H9 (cell line): Measurements from ENCODE around the gene LGALS7B. TPM values are rescaled to one million over a fixed set of nuclear protein-coding genes. Genes with fewer than 3 reads are reported as not detected.

ENCODE experiments used
- DNase-seq: peaks from one replicate; pipeline ENCODE4 v3.0.0-alpha.2; 2017
- H2AFZ ChIP-seq: one replicate; pipeline ENCODE4 v1.6.1; 2013; ENCODE audit warnings: mild to moderate bottlenecking, low read length, control low read depth, moderate library complexity
- H2AK5ac ChIP-seq: 2 replicates; pipeline ENCODE4 v1.6.1; 2013; ENCODE audit warnings: low read length, control low read depth, mixed read lengths; ENCODE audit not compliant: insufficient read length
- H2BK120ac ChIP-seq: one replicate; pipeline ENCODE4 v1.6.1; 2013; ENCODE audit warnings: low read depth, mild to moderate bottlenecking, low read length, control low read depth, inconsistent platforms; ENCODE audit not compliant: poor library complexity, severe bottlenecking
- H2BK12ac ChIP-seq: 2 replicates; pipeline ENCODE4 v1.6.1; 2013; ENCODE audit warnings: low read length, control low read depth, mixed read lengths, low read depth; ENCODE audit not compliant: insufficient read length
- H2BK15ac ChIP-seq: 2 replicates; pipeline ENCODE4 v1.6.1; 2013; ENCODE audit warnings: low read depth, low read length, control low read depth
- H2BK20ac ChIP-seq: one replicate; pipeline ENCODE4 v1.6.1; 2013; ENCODE audit warnings: low read depth, mild to moderate bottlenecking, low read length, control low read depth, inconsistent platforms; ENCODE audit not compliant: poor library complexity, severe bottlenecking
- H2BK5ac ChIP-seq: 2 replicates; pipeline ENCODE4 v1.6.1; 2013; ENCODE audit warnings: low read length, control low read depth, mixed read lengths; ENCODE audit not compliant: insufficient read length
- H3K14ac ChIP-seq: 2 replicates; pipeline ENCODE4 v1.6.1; 2013; ENCODE audit warnings: low read length, control low read depth; ENCODE audit not compliant: insufficient read depth
- H3K18ac ChIP-seq: 2 replicates; pipeline ENCODE4 v1.6.1; 2013; ENCODE audit warnings: low read depth, mild to moderate bottlenecking, mixed read lengths, low read length, control low read depth; ENCODE audit not compliant: insufficient read length
- H3K23ac ChIP-seq: 2 replicates; pipeline ENCODE4 v1.6.1; 2013; ENCODE audit warnings: low read length, control low read depth, mixed read lengths, low read depth; ENCODE audit not compliant: insufficient read length
- H3K23me2 ChIP-seq: 2 replicates; pipeline ENCODE4 v1.6.1; 2013; ENCODE audit warnings: low read depth, mild to moderate bottlenecking, mixed read lengths, low read length, control low read depth; ENCODE audit not compliant: insufficient read length, poor library complexity, severe bottlenecking
- H3K27ac ChIP-seq: 2 replicates; pipeline ENCODE4 v1.5.1; 2013; ENCODE audit warnings: low read length, control low read depth, mixed read lengths, low read depth; ENCODE audit not compliant: insufficient read length
- H3K27me3 ChIP-seq: 2 replicates; pipeline ENCODE4 v1.6.1; 2013; ENCODE audit warnings: low read length, control low read depth, inconsistent platforms; ENCODE audit not compliant: insufficient read depth
- H3K4ac ChIP-seq: 2 replicates; pipeline ENCODE4 v1.6.1; 2013; ENCODE audit warnings: low read depth, mild to moderate bottlenecking, control low read depth, inconsistent platforms, low read length, moderate library complexity
- H3K4me1 ChIP-seq: 2 replicates; pipeline ENCODE4 v1.6.1; 2013; ENCODE audit warnings: low read length, control low read depth, inconsistent platforms; ENCODE audit not compliant: insufficient read depth
- H3K4me2 ChIP-seq: 2 replicates; pipeline ENCODE4 v1.6.1; 2013; ENCODE audit warnings: low read length, control low read depth, mixed read lengths; ENCODE audit not compliant: insufficient read length, insufficient read depth
- H3K56ac ChIP-seq: 2 replicates; pipeline ENCODE4 v1.6.1; 2013; ENCODE audit warnings: low read depth, mild to moderate bottlenecking, mixed read lengths, low read length, control low read depth; ENCODE audit not compliant: insufficient read length
- H3K79me1 ChIP-seq: 2 replicates; pipeline ENCODE4 v1.6.1; 2013; ENCODE audit warnings: low read depth, mild to moderate bottlenecking, moderate library complexity, low read length, control low read depth, inconsistent platforms; ENCODE audit not compliant: insufficient read depth, poor library complexity, severe bottlenecking
- H3K79me2 ChIP-seq: 2 replicates; pipeline ENCODE4 v1.6.1; 2013; ENCODE audit warnings: low read length, control low read depth, inconsistent platforms; ENCODE audit not compliant: insufficient read depth
- H3K9ac ChIP-seq: 2 replicates; pipeline ENCODE4 v1.6.1; 2013; ENCODE audit warnings: low read length, control low read depth, mixed read lengths; ENCODE audit not compliant: insufficient read length; ENCODE audit errors: extremely low read depth
- H3K9me3 ChIP-seq: one replicate; pipeline ENCODE4 v1.6.1; 2013; ENCODE audit warnings: low read depth, low read length, inconsistent platforms; ENCODE audit not compliant: control insufficient read depth
- H3T11ph ChIP-seq: one replicate; pipeline ENCODE4 v1.6.1; 2013; ENCODE audit warnings: mild to moderate bottlenecking, low read length, control low read depth, inconsistent platforms
- H4K20me1 ChIP-seq: one replicate; pipeline ENCODE4 v1.6.1; 2013; ENCODE audit not compliant: control insufficient read depth, insufficient read length, insufficient read depth
- H4K5ac ChIP-seq: 2 replicates; pipeline ENCODE4 v1.6.1; 2013; ENCODE audit warnings: low read depth, mild to moderate bottlenecking, mixed read lengths, low read length, control low read depth; ENCODE audit not compliant: insufficient read length
- H4K8ac ChIP-seq: replicated peaks from 2 replicates; pipeline ENCODE4 v1.6.1; 2013; ENCODE audit warnings: low read length, control low read depth, mixed read lengths, low read depth; ENCODE audit not compliant: insufficient read length
- H4K91ac ChIP-seq: 2 replicates; pipeline ENCODE4 v1.6.1; 2013; ENCODE audit warnings: low read depth, mild to moderate bottlenecking, moderate library complexity, mixed read lengths, low read length, control low read depth; ENCODE audit not compliant: insufficient read length
- H3K27ac Mint-ChIP-seq, 3 experiments: 2 replicates in 2 of 3; 3 replicates in 1 of 3; pipeline ENCODE4 v1.8.0; 2020 to 2021; ENCODE audit warnings: mixed read lengths in 3 of 3, mild to moderate bottlenecking in 1 of 3, moderate library complexity in 1 of 3
- H3K27me3 Mint-ChIP-seq: 2 replicates; pipeline ENCODE4 v1.8.0; 2021; ENCODE audit warnings: low read depth, mild to moderate bottlenecking, moderate library complexity, mixed read lengths
- H3K36me3 Mint-ChIP-seq, 3 experiments: 2 replicates in 2 of 3; 3 replicates in 1 of 3; pipeline ENCODE4 v1.8.0; 2020 to 2021; ENCODE audit warnings: low read depth in 3 of 3, mixed read lengths in 3 of 3; ENCODE audit not compliant: insufficient read depth in 1 of 3
- H3K4me1 Mint-ChIP-seq, 2 experiments: 2 replicates each; pipeline ENCODE4 v1.8.0; 2020; ENCODE audit warnings: mixed read lengths in 2 of 2
- H3K4me3 Mint-ChIP-seq, 2 experiments: 2 replicates in 1 of 2; 3 replicates in 1 of 2; pipeline ENCODE4 v1.8.0; 2020 to 2021; ENCODE audit warnings: mild to moderate bottlenecking in 2 of 2, mixed read lengths in 2 of 2, moderate library complexity in 1 of 2
- H3K9me3 Mint-ChIP-seq, 2 experiments: 2 replicates in 1 of 2; 3 replicates in 1 of 2; pipeline ENCODE4 v1.8.0; 2020; ENCODE audit warnings: mild to moderate bottlenecking in 2 of 2, mixed read lengths in 2 of 2, moderate library complexity in 1 of 2
- WGBS: extraction: QIAGEN DNeasy Blood & Tissue Kit; methylation state at CpG from one replicate; pipeline ENCODE4 v1.1.7; 2013; ENCODE audit warnings: missing lambda C conversion rate, low lambda C conversion rate, mixed read lengths; ENCODE audit not compliant: insufficient read length; ENCODE audit errors: extremely low coverage; 5-methylcytosine and 5-hydroxymethylcytosine counted together
- total RNA-seq: library from RNA; stranded (reverse); gene quantifications from 2 replicates; pipeline ENCODE4 v1.2.1, GENCODE V29; 2021
- TF ChIP-seq, protein P1 (sequence below): fragments of 200-600 bp; sonication (generic); conservative IDR thresholded peaks from 3 replicates; pipeline ENCODE4 v1.8.0; 2021; ENCODE audit warnings: antibody characterized with exemption, mild to moderate bottlenecking

LGALS7B gene
- total RNA-seq, 1 experiment from 2014 or later, result 0.90 TPM

DNA sequence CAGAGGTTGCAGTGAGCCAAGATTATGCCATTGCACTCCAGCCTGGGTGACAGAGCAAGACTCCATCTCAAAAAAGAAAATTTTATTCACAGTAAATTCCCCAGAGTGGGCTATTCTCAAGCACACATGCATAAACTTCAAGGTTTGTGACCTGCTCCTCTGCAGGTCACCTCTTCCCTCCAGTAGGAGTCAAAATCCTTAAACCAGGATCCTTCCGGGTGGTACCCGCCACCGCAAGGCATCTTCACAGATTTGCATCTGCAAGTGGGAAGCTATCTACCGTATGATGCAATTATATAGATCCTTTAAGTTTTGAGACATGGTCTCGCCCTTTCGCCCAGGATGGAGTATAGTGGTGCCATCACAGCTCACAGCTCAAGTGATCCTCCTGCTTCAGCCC is 45.6 kb downstream of the LGALS7B start:
- H3K27ac ChIP-seq, result no peak overlapping the region
- H3K4me1 ChIP-seq, result peaks cover 2% of the 10 kb centered on the region; the same call in 1 of the 2 replicates
- no peak overlapping the region for H3K23ac ChIP-seq
- WGBS, result no CpG with 5 or more reads among the region's 6 CpGs
- H2BK5ac ChIP-seq, result no peak overlapping the region
- H3K4ac ChIP-seq, result no peak overlapping the region
- Mint-ChIP-seq H3K9me3 (no peaks in the 10 kb centered on the region), H3K4me3 (peak overlapping the region in 1 of 2 experiments; percentile 20; a peak in 1 of 5 replicates), H3K36me3 (peaks cover 44 to 70% (median 49%) of the 10 kb centered on the region in 3 experiments), H3K4me1 (peaks cover 13% of the 10 kb centered on the region in 2 experiments), H3K27me3 (no peaks in the 10 kb centered on the region), H3K27ac (peak overlapping the region; percentile 15 to 77 (median 70); a peak in 5 of 7 replicates)
- H3K9me3 ChIP-seq, result no peaks in the 10 kb centered on the region
- H4K20me1 ChIP-seq, result no peaks in the 10 kb centered on the region
- H3K79me1 ChIP-seq, result no peaks in the 10 kb centered on the region
- no peak overlapping the region for H3K14ac ChIP-seq
- H4K91ac ChIP-seq, result no peak overlapping the region
- DNase-seq, result no peak
- H3K79me2 ChIP-seq, result 0 out of 2 replicates have a peak, but pooled peaks cover 2% of the 10 kb centered on the region
- no peak overlapping the region for H2BK12ac ChIP-seq
- H4K8ac ChIP-seq, result no peak overlapping the region
- no peak overlapping the region for H3K4me2 ChIP-seq
- no peak overlapping the region for H2BK20ac ChIP-seq
- TF ChIP-seq, protein P1, sequence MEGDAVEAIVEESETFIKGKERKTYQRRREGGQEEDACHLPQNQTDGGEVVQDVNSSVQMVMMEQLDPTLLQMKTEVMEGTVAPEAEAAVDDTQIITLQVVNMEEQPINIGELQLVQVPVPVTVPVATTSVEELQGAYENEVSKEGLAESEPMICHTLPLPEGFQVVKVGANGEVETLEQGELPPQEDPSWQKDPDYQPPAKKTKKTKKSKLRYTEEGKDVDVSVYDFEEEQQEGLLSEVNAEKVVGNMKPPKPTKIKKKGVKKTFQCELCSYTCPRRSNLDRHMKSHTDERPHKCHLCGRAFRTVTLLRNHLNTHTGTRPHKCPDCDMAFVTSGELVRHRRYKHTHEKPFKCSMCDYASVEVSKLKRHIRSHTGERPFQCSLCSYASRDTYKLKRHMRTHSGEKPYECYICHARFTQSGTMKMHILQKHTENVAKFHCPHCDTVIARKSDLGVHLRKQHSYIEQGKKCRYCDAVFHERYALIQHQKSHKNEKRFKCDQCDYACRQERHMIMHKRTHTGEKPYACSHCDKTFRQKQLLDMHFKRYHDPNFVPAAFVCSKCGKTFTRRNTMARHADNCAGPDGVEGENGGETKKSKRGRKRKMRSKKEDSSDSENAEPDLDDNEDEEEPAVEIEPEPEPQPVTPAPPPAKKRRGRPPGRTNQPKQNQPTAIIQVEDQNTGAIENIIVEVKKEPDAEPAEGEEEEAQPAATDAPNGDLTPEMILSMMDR, result no peak
- H3K56ac ChIP-seq, result no peak overlapping the region
- no peak overlapping the region for H2BK15ac ChIP-seq
- H2AFZ ChIP-seq, result no peak overlapping the region
- H2BK120ac ChIP-seq, result no peak overlapping the region
- no peaks in the 10 kb centered on the region for H3K27me3 ChIP-seq
- no peak overlapping the region for H2AK5ac ChIP-seq
- peaks cover 8% of the 10 kb centered on the region for H3K23me2 ChIP-seq
- no peak overlapping the region for H4K5ac ChIP-seq
- H3T11ph ChIP-seq, result no peak overlapping the region
- no peak overlapping the region for H3K18ac ChIP-seq
- H3K9ac ChIP-seq, result no peak overlapping the region
